ENCODE measurements around the gene RGSL1.
A peak's percentile ranks its signal among the peaks of the same experiment; 100 is the strongest.

Gene RGSL1
- 0 reads per million in 3 experiments for total RNA-seq

- DNase-seq = no peak
Observed at GRCh38 chr1:182450087-182450486, at the start of gene RGSL1. Gene RGSL1, plus strand, starts transcription at chr1:182450146. Its CDS starts 20 bp downstream, at chr1:182450166.

DNA sequence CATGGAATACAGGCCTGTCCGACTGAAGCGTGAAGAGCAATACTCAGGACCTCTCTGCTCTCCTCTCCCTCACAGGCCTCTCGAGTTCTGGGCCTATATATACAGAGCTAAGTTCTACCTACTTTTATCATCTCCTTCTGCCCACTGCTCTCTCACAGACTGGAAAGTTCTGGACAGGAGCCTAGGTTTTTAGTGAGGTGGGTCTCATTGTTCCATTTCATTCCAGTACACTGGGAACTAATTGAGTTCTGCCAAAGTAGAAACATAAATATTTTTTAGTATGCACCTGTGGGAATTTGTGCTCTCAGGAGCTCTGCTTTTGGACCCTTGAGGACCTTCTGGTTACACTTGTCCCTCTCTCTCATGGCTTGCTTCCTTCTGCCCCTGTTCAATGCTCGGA lies 49.4 kb upstream of the RGSL1 start, which contains the start of gene TEDDM1:
TSS of gene TEDDM1 (minus strand) at position 101 of the 400 bp plus-strand sequence. CDS start 182 bp downstream, outside the sequence.
- DNase-seq = no peak

DNA sequence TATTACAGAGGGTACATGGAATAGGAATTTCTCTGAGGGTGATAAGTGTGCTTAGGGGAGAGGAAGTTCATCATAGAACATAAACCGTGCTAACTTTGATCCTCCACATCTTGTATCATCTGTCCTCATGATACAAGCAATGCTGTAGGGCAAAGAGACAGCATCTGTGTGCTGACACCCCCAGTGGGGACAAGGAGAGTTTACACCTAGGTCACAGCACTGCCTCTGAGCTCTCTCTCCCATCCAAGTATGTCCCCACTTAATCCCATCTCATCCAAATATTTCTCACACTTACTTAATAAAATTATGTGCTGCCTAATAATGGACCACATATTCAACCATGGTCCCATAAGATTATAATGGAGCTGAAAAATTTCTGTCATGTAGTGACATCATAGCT lies 45.2 kb upstream of the RGSL1 start:
- no peak for DNase-seq

- DNase-seq = no peak
Observed at GRCh38 chr1:182405578-182405977, 44.4 kb upstream of the RGSL1 start.

- no peak for DNase-seq
Observed at GRCh38 chr1:182406012-182406411, 43.9 kb upstream of the RGSL1 start.

DNA sequence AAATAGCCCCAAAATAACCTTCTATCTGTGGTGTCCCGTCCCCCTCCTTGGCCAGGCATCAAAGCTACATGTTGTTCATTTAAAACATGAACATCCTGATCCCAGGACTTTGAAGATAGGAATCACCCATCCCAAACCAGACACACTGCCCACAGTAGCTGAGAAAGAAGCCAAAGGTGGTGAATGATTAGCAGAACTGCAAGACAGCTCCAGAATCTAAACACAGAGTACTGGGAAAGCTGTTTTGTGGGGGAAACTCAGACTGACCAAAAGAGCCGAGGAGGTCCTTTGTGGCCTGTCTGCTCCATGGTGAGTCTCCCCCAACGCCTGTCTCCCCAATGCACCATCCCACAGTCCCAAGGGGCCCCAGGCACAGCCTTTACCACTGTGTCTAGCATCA lies 42.2 kb upstream of the RGSL1 start:
- DNase-seq = no peak

GRCh38 chr1:182408435-182409075 lies 41.4 kb upstream of the RGSL1 start:
- DNase-seq = no peak

GRCh38 chr1:182410138-182410537 lies 39.8 kb upstream of the RGSL1 start:
- DNase-seq = no peak

- DNase-seq = no peak
Observed at GRCh38 chr1:182410620-182411273, 39.2 kb upstream of the RGSL1 start.

- DNase-seq = no peak
Observed at GRCh38 chr1:182413486-182413885, 36.5 kb upstream of the RGSL1 start.

GRCh38 chr1:182413969-182414368 lies 36.0 kb upstream of the RGSL1 start:
- no peak for DNase-seq

- no peak for DNase-seq
Observed at GRCh38 chr1:182415789-182416188, 34.2 kb upstream of the RGSL1 start.

GRCh38 chr1:182426442-182427430 lies 23.2 kb upstream of the RGSL1 start:
- no peak for DNase-seq

GRCh38 chr1:182428043-182428442 lies 21.9 kb upstream of the RGSL1 start:
- no peak for DNase-seq

- peak; percentile 66 for DNase-seq
Observed at GRCh38 chr1:182430263-182431068, 19.5 kb upstream of the RGSL1 start.

- DNase-seq = no peak
Observed at GRCh38 chr1:182431278-182431677, 18.7 kb upstream of the RGSL1 start.

- no peak for DNase-seq
Observed at GRCh38 chr1:182433580-182433979, 16.4 kb upstream of the RGSL1 start.

DNA sequence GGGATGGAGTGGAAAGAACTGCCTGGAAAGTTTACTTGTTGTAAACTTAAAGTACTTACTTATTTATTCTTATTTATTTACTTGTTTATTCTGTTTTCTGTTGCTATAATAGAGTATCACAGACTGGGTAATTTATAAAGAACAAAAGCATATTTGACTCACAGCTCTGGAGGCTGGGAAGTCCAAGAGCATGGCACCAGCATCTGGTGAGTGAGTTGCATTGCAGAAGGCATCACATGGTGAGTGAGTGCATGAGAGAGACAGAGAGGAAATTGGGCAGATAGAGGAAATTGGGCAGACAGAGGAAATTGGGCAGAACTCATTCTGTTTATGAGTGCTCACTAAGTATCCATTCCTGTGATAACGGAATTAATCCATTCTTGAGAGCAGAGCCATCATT lies 11.6 kb upstream of the RGSL1 start:
- no peak for DNase-seq

DNA sequence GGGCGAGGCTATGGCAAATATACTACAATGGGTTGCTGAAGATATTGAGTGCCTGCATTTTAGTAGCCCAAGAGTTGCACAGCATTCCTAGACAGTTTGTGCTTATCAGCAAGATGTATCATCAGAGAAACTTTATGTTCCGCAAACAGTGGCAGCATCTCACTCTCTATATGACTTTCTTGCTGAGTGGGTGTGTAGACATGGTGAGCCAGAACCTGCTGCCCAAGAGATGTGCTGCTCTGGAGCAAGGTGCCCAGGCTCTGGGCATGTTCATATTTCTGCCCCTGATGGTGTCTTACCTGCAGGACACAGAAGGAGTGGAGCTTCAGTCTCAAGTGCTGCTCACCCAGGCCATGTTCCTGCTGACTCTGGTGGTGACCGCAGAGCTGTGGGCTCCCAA lies 8.2 kb upstream of the RGSL1 start:
- DNase-seq = no peak

DNA sequence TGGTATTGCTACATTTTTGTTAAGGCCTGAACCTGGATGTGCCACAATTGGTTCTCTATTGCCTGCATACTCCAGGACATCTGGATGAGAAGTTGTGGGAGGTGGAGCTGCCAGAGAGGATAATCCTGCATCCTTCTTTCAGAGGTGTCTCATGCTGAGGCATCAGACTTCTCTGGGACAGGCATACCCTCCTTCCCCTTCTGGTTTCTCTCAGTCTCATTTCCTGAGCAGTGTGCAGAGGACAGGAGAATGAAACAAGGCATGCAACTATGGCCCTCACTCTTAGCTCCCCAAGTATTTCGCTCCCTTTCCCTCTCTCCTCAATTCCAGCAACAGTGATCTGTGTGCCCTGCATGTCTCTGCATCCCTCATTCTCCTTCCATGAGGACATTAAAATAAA lies 7.6 kb upstream of the RGSL1 start:
- no peak for DNase-seq

DNA sequence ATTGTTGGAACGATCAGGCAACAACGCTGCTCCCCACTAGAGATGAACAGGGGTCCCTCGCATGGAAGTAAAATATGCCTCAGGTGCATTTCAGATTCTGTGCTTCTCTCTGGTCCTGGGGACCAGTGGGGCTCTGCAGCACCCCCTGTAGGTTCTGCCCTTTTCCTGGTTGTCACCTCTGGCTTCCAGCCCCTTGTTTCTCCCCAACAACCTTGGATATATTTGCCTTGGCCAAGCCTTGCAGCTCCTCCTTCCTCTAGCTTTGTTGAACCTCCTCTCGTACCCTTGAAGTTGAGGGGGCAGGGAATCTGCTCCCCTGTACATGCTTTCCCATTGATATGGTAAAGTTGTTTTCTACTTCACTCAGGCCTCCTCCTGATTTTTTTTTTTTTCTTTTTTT lies 5.4 kb upstream of the RGSL1 start:
- DNase-seq = no peak

DNA sequence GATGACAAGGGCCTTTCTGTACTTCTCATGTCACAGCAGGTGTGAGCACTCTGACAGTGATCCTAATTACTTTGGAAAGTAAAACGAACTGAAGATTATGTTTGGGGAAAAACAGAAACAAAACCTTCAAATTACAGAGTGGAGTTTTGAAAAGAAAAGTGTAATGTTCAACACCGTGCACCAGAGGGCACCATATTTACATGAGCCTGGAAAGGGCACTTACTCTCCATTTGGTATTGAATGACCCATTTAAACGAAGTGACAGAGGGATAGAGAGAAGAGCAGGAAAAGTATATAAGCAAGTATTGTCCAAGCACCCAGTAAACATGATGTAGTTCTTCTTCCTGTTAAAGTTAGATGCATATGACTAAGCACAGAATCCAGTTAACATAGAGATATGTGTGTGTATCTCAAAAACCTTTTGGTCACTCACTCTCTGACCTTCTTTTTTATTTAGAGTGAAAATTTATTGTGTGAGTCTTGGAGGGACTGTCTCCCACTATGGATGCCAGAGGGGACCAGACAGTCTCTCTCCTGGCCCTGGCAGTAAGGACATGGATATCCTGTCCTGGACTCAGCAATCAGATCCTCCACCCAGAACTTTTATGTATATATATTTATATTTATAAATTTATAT lies 3.8 kb upstream of the RGSL1 start:
- DNase-seq = peak; percentile 8

Data from central memory CD4-positive, alpha-beta T cell (primary cell).